IMR-90 (cell line): ENCODE results near the gene FAR2. TPM values are rescaled to one million over a fixed set of nuclear protein-coding genes. Genes with fewer than 3 reads are reported as not detected.

Experiments
- ATAC-seq: fragments of 200-7000 bp; cut with Tn5 transposase; 2 replicates; pipeline ENCODE4 v1.9.1; 2020; ENCODE audit warnings: low read depth, mild to moderate bottlenecking, moderate library complexity
- BruUV-seq: library from RNA; stranded (reverse); fragments of 400-500 nt; replicated peaks from 2 replicates; lab custom pipeline; 2021; lab: Mats Ljungman, UMichigan
- CTCF ChIA-PET: fragments of 300-600 bp; formaldehyde crosslinking; extraction: SDS; loops from one replicate; lab custom pipeline; 2021; ENCODE audit warnings: antibody characterized with exemption; lab: Yijun Ruan, JAX
- POLR2A ChIA-PET: fragments of 300-600 bp; sonication (Branson Sonifier 250); formaldehyde crosslinking; loops from one replicate; lab custom pipeline; 2022; ENCODE audit warnings: antibody characterized with exemption; ENCODE audit not compliant: unreplicated experiment; lab: Charles Lee
- DNase-seq: peaks from one replicate; pipeline ENCODE4 v3.0.0; 2013
- H2AFZ ChIP-seq: replicated peaks from 2 replicates; pipeline ENCODE3; 2013; ENCODE audit warnings: low read length, mild to moderate bottlenecking; ENCODE audit not compliant: poor library complexity
- H2AK5ac ChIP-seq: 2 replicates; pipeline ENCODE4 v1.6.1; 2013; ENCODE audit warnings: low read depth, low read length, inconsistent platforms
- H2AK9ac ChIP-seq: replicated peaks from 2 replicates; pipeline ENCODE3; 2013; ENCODE audit warnings: mild to moderate bottlenecking, low read depth, low read length, moderate library complexity; ENCODE audit not compliant: poor library complexity
- H2BK120ac ChIP-seq: 2 replicates; pipeline ENCODE4 v1.6.1; 2013; ENCODE audit warnings: low read depth, low read length, inconsistent platforms
- H2BK15ac ChIP-seq: 3 replicates; pipeline ENCODE4 v1.6.1; 2013; ENCODE audit warnings: low read depth, low read length, inconsistent platforms
- H2BK20ac ChIP-seq: 2 replicates; pipeline ENCODE4 v1.6.1; 2013; ENCODE audit warnings: low read depth, mild to moderate bottlenecking, inconsistent platforms, low read length, moderate library complexity
- H2BK5ac ChIP-seq: 2 replicates; pipeline ENCODE4 v1.6.1; 2013; ENCODE audit warnings: mild to moderate bottlenecking, low read depth, low read length, inconsistent platforms; ENCODE audit not compliant: poor library complexity, severe bottlenecking
- H3K14ac ChIP-seq: replicated peaks from 2 replicates; pipeline ENCODE4 v1.6.1; 2013; ENCODE audit warnings: low read depth, low read length, inconsistent platforms
- H3K18ac ChIP-seq: 2 replicates; pipeline ENCODE4 v1.6.1; 2013; ENCODE audit warnings: low read depth, low read length, control low read depth
- H3K23ac ChIP-seq: 2 replicates; pipeline ENCODE4 v1.6.1; 2013; ENCODE audit warnings: low read depth, low read length, inconsistent platforms
- H3K27ac ChIP-seq: 2 replicates; pipeline ENCODE4 v1.5.1; 2013; ENCODE audit warnings: mild to moderate bottlenecking, control low read depth, low read length; ENCODE audit not compliant: insufficient read depth
- H3K27me3 ChIP-seq: 2 replicates; pipeline ENCODE4 v1.6.1; 2013; ENCODE audit warnings: low read length; ENCODE audit not compliant: control insufficient read depth, insufficient read depth
- H3K36me3 ChIP-seq: 2 replicates; pipeline ENCODE4 v1.6.1; 2013; ENCODE audit warnings: low read length, mixed read lengths; ENCODE audit not compliant: control insufficient read depth, insufficient read depth
- H3K4ac ChIP-seq: 2 replicates; pipeline ENCODE4 v1.6.1; 2013; ENCODE audit warnings: low read depth, low read length, inconsistent platforms
- H3K4me1 ChIP-seq: 2 replicates; pipeline ENCODE4 v1.6.1; 2013; ENCODE audit warnings: low read length, mixed read lengths; ENCODE audit not compliant: control insufficient read depth, insufficient read depth
- H3K4me2 ChIP-seq: 2 replicates; pipeline ENCODE4 v1.6.1; 2013; ENCODE audit warnings: low read depth, mild to moderate bottlenecking, control low read depth, low read length, moderate library complexity
- H3K4me3 ChIP-seq: 2 replicates; pipeline ENCODE4 v1.5.1; 2013; ENCODE audit warnings: low read depth, mild to moderate bottlenecking, control low read depth, low read length, moderate library complexity; ENCODE audit not compliant: insufficient read depth
- H3K56ac ChIP-seq: 2 replicates; pipeline ENCODE4 v1.6.1; 2013; ENCODE audit warnings: low read length, inconsistent platforms; ENCODE audit not compliant: insufficient read depth; ENCODE audit errors: extremely low read depth
- H3K79me1 ChIP-seq, 2 experiments: 2 replicates each; pipeline ENCODE4 v1.6.1; 2013; ENCODE audit warnings: low read length in 2 of 2, inconsistent platforms in 1 of 2, low read depth in 1 of 2
- H3K9ac ChIP-seq: 2 replicates; pipeline ENCODE4 v1.6.1; 2013; ENCODE audit warnings: low read depth, low read length, control low read depth
- H3K9me1 ChIP-seq: 2 replicates; pipeline ENCODE4 v1.6.1; 2013; ENCODE audit warnings: low read length, inconsistent platforms; ENCODE audit not compliant: insufficient read depth
- H3K9me3 ChIP-seq: 2 replicates; pipeline ENCODE4 v1.6.1; 2013; ENCODE audit warnings: low read length; ENCODE audit not compliant: control insufficient read depth, insufficient read depth
- H4K20me1 ChIP-seq: 2 replicates; pipeline ENCODE4 v1.6.1; 2013; ENCODE audit warnings: low read length, inconsistent platforms; ENCODE audit not compliant: insufficient read depth
- H4K5ac ChIP-seq: 2 replicates; pipeline ENCODE4 v1.6.1; 2013; ENCODE audit warnings: mild to moderate bottlenecking, low read depth, low read length, control low read depth
- H4K8ac ChIP-seq, 2 experiments: 2 replicates each; pipeline ENCODE4 v1.6.1; 2013; ENCODE audit warnings: low read depth in 2 of 2, low read length in 2 of 2, control low read depth in 1 of 2, inconsistent platforms in 1 of 2
- H4K91ac ChIP-seq: 2 replicates; pipeline ENCODE4 v1.6.1; 2013; ENCODE audit warnings: low read depth, low read length, inconsistent platforms; ENCODE audit not compliant: insufficient read depth
- BHLHE40 ChIP-seq: fragments of 150-350 bp; IDR thresholded peaks from 2 replicates; pipeline ENCODE4 v1.6.1; 2016; ENCODE audit warnings: mild to moderate bottlenecking, low read depth, low read length
- CEBPB ChIP-seq: IDR thresholded peaks from 2 replicates; pipeline ENCODE4 v1.6.1; 2012; ENCODE audit warnings: low read depth, low read length, improper control_type of control experiment
- CHD1 ChIP-seq: IDR thresholded peaks from 2 replicates; pipeline ENCODE4 v1.6.1; 2012; ENCODE audit warnings: low read depth, low read length, improper control_type of control experiment
- CTCF ChIP-seq: conservative IDR thresholded peaks from 2 replicates; pipeline ENCODE4 v1.5.1; 2012; ENCODE audit warnings: mild to moderate bottlenecking, low read depth, low read length, improper control_type of control experiment
- ELK1 ChIP-seq: fragments of 150-350 bp; IDR thresholded peaks from 2 replicates; pipeline ENCODE4 v1.6.1; 2016; ENCODE audit warnings: low read depth, mild to moderate bottlenecking, low read length, moderate library complexity, borderline replicate concordance
- FOS ChIP-seq: fragments of 150-350 bp; IDR thresholded peaks from 2 replicates; pipeline ENCODE4 v1.6.1; 2016; ENCODE audit warnings: low read depth, low read length
- MAFK ChIP-seq: IDR thresholded peaks from 2 replicates; pipeline ENCODE4 v1.6.1; 2012; ENCODE audit warnings: low read depth, low read length, improper control_type of control experiment
- MAZ ChIP-seq: IDR thresholded peaks from 2 replicates; pipeline ENCODE4 v1.6.1; 2012; ENCODE audit warnings: low read depth, mild to moderate bottlenecking, low read length, improper control_type of control experiment, moderate library complexity, borderline replicate concordance
- MXI1 ChIP-seq: IDR thresholded peaks from 2 replicates; pipeline ENCODE4 v1.6.1; 2012; ENCODE audit warnings: low read depth, mild to moderate bottlenecking, low read length, moderate library complexity, borderline replicate concordance
- NFE2L2 ChIP-seq: fragments of 150-350 bp; IDR thresholded peaks from 2 replicates; pipeline ENCODE4 v1.6.1; 2016; ENCODE audit warnings: low read depth, mild to moderate bottlenecking, low read length
- POLR2A ChIP-seq: IDR thresholded peaks from 2 replicates; pipeline ENCODE4 v1.6.1; 2012; ENCODE audit warnings: mild to moderate bottlenecking, low read depth, low read length
- RAD21 ChIP-seq: IDR thresholded peaks from 2 replicates; pipeline ENCODE4 v1.6.1; 2012; ENCODE audit warnings: low read length, improper control_type of control experiment
- RCOR1 ChIP-seq: IDR thresholded peaks from 2 replicates; pipeline ENCODE4 v1.6.1; 2012; ENCODE audit warnings: mild to moderate bottlenecking, low read length, improper control_type of control experiment; ENCODE audit not compliant: insufficient replicate concordance
- RFX5 ChIP-seq: IDR thresholded peaks from 2 replicates; pipeline ENCODE4 v1.8.0; 2012; ENCODE audit warnings: low read depth, mild to moderate bottlenecking, low read length, moderate library complexity
- SMC3 ChIP-seq: fragments of 150-350 bp; IDR thresholded peaks from 2 replicates; pipeline ENCODE4 v1.6.1; 2016; ENCODE audit warnings: low read depth, mild to moderate bottlenecking, antibody characterized with exemption, low read length, moderate library complexity
- USF2 ChIP-seq: fragments of 150-350 bp; IDR thresholded peaks from 2 replicates; pipeline ENCODE4 v1.6.1; 2017; ENCODE audit warnings: mild to moderate bottlenecking, antibody characterized with exemption, low read length, low read depth
- WGBS, 2 experiments: methylation state at CpG; one replicate each; pipeline versions ENCODE4 v1.1.5 to v1.1.7; 2013; ENCODE audit warnings: missing lambda C conversion rate in 2 of 2; ENCODE audit not compliant: insufficient read length in 1 of 2; ENCODE audit errors: extremely low coverage in 2 of 2; 5-methylcytosine and 5-hydroxymethylcytosine counted together
- dilution Hi-C: fragments of 300-500 bp; cut with HindIII; formaldehyde crosslinking; loops from one replicate; pipeline ENCODE4 v1.14.3; 2018; ENCODE audit warnings: low sequenced_read_pairs; ENCODE audit not compliant: unreplicated experiment
- in situ Hi-C: fragments of 300-500 bp; cut with MboI; formaldehyde crosslinking; loops from 3 replicates; pipeline ENCODE4 v1.14.3; 2019; ENCODE audit warnings: low sequenced_read_pairs, inconsistent platforms, mixed read lengths
- intact Hi-C: fragments of 100-400 bp; cut with micrococcal nuclease; formaldehyde crosslinking; loops from 2 replicates; pipeline ENCODE4 v1.10.0; 2022
- polyA plus RNA-seq, 3 experiments: library from polyadenylated mRNA; depleted of rRNA; stranded (reverse); fragments of >200 nt; gene quantifications; 2 replicates each; pipeline ENCODE4 v1.2.3, GENCODE V29; 2012; ENCODE audit warnings: low replicate concordance in 1 of 3
- total RNA-seq: library from RNA; depleted of rRNA; stranded (reverse); fragments of >200 nt; gene quantifications from 2 replicates; pipeline ENCODE4 v1.2.3, GENCODE V29; 2012

FAR2 gene
- total and polyA plus RNA-seq, 2 of the 4 experiments (the other 2 are of a cell fraction) = 1.1 to 2.0 TPM

- ChIA-PET CTCF (interaction anchor here (0.7 to 0.9 kb wide), 2 partner anchors 20 to 38 kb away, joined by 3 read pairs; no protein-coding TSS in a partner anchor), POLR2A (no interaction called here)
- no peak overlapping the region for H4K91ac ChIP-seq
- no peaks in the 10 kb centered on the region for H3K4me1 ChIP-seq
- H3K9me3 ChIP-seq = no peaks in the 10 kb centered on the region
- WGBS, 2 experiments = no CpG with 5 or more reads among the region's 3 CpGs
- no peak overlapping the region for H2AK5ac ChIP-seq
- dilution Hi-C loops (no loop called here), in situ Hi-C loops (no loop called here), intact Hi-C loops (no loop called here)
- no peak overlapping the region for H3K4me2 ChIP-seq
- no peak overlapping the region for H3K4ac ChIP-seq
- no peak overlapping the region for H3K14ac ChIP-seq
- H3K27me3 ChIP-seq = no peaks in the 10 kb centered on the region
- no peak overlapping the region for H3K56ac ChIP-seq
- no peak overlapping the region for H2BK120ac ChIP-seq
- no peak overlapping the region for H4K8ac ChIP-seq
- H2BK20ac ChIP-seq = no peak overlapping the region
- H3K27ac ChIP-seq = no peak overlapping the region
- no peaks in the 10 kb centered on the region for H3K9me1 ChIP-seq
- no TSS peak for BruUV-seq
- no peaks in the 10 kb centered on the region for H4K20me1 ChIP-seq
- DNase-seq = peak; percentile 3
- H3K4me3 ChIP-seq = no peak overlapping the region
- no peak overlapping the region for H3K18ac ChIP-seq
- ATAC-seq = no peak; the same call in 1 of the 2 replicates
- no peak overlapping the region for H2AK9ac ChIP-seq
- H3K9ac ChIP-seq = no peak overlapping the region
- H2BK15ac ChIP-seq = no peak overlapping the region
- H3K23ac ChIP-seq = no peak overlapping the region
- H3K79me1 ChIP-seq = no peaks in the 10 kb centered on the region
- H2AFZ ChIP-seq = no peak overlapping the region
- no peak overlapping the region for H4K5ac ChIP-seq
- TF ChIP-seq RFX5 (no peak), CHD1 (no peak), NFE2L2 (no peak), FOS (no peak), MAZ (no peak), RAD21 (no peak), SMC3 (no peak), ELK1 (no peak), CTCF (no peak), POLR2A (no peak), USF2 (no peak), CEBPB (no peak), MXI1 (no peak), MAFK (no peak), RCOR1 (no peak), BHLHE40 (no peak)
- no peak overlapping the region for H2BK5ac ChIP-seq
- H3K36me3 ChIP-seq = peaks cover 4% of the 10 kb centered on the region; the same call in 1 of the 2 replicates
These were observed 197.8 kb downstream of the FAR2 start for GRCh38 chr12:29346769-29347421.
